Measurements from ENCODE around the gene KRTAP10-8.
"Not testable (repeated sequence)": the region's sequence is repeated elsewhere in the genome, so short reads cannot be mapped to it uniquely, and the experiment has no call there.

The KRTAP10-8 gene

GRCh38 chr21:44579833-44580144 lies 32.1 kb upstream of the KRTAP10-8 start:
- no peak for DNase-seq

- DNase-seq: not testable (repeated sequence)
Observed at GRCh38 chr21:44580231-44580821, 31.6 kb upstream of the KRTAP10-8 start, which contains the start of gene KRTAP10-5. KRTAP10-5 (minus strand) TSS chr21:44580604; CDS start chr21:44580578, 26 bp downstream.

- DNase-seq: no peak
Observed at GRCh38 chr21:44581158-44581557, 30.7 kb upstream of the KRTAP10-8 start.

GRCh38 chr21:44582055-44582454 lies 29.8 kb upstream of the KRTAP10-8 start:
- DNase-seq: no peak

GRCh38 chr21:44583089-44583799 lies 28.6 kb upstream of the KRTAP10-8 start:
- no peak for DNase-seq

- DNase-seq: no peak
Observed at GRCh38 chr21:44583800-44584147, 28.1 kb upstream of the KRTAP10-8 start.

GRCh38 chr21:44585892-44586291 lies 26.0 kb upstream of the KRTAP10-8 start:
- no peak for DNase-seq

GRCh38 chr21:44589094-44589493 lies 22.8 kb upstream of the KRTAP10-8 start:
- no peak for DNase-seq

- no peak for DNase-seq
Observed at GRCh38 chr21:44589586-44590305, 22.1 kb upstream of the KRTAP10-8 start.

GRCh38 chr21:44590311-44590721 lies 21.6 kb upstream of the KRTAP10-8 start:
- no peak for DNase-seq

GRCh38 chr21:44590897-44591800 lies 20.7 kb upstream of the KRTAP10-8 start:
- DNase-seq: not testable (repeated sequence)

GRCh38 chr21:44591801-44592130 lies 20.1 kb upstream of the KRTAP10-8 start:
- not testable (repeated sequence) for DNase-seq

GRCh38 chr21:44592446-44593311 lies 19.2 kb upstream of the KRTAP10-8 start, which contains the start of gene KRTAP10-6:
KRTAP10-6 (minus strand) TSS chr21:44592505; CDS start chr21:44592484, 21 bp downstream.
- no peak for DNase-seq

GRCh38 chr21:44593598-44594405 lies 18.1 kb upstream of the KRTAP10-8 start:
- DNase-seq: no peak

- no peak for DNase-seq
Observed at GRCh38 chr21:44594406-44594916, 17.4 kb upstream of the KRTAP10-8 start.

- DNase-seq: no peak
Observed at GRCh38 chr21:44595524-44595923, 16.4 kb upstream of the KRTAP10-8 start.

- DNase-seq: no peak
Observed at GRCh38 chr21:44596068-44596725, 15.7 kb upstream of the KRTAP10-8 start.

GRCh38 chr21:44598061-44598460 lies 13.8 kb upstream of the KRTAP10-8 start:
- no peak for DNase-seq

- no peak for DNase-seq
Observed at GRCh38 chr21:44599264-44600029, 12.4 kb upstream of the KRTAP10-8 start.
